Adrenal gland (tissue), 5 donors: Measurements from ENCODE around the gene TSPAN9.

Experiments
- CTCF ChIP-seq, 6 experiments: fragments of 450-650 bp in 4 of 6; fragments of 200-600 bp in 2 of 6; sonication (generic) in 1 of 6; IDR thresholded peaks; 1 replicate in 5 of 6; 2 replicates in 1 of 6; pipeline versions ENCODE4 v1.5.1 to v1.8.0; 2016 to 2021; ENCODE audit warnings: antibody characterized with exemption in 6 of 6, mild to moderate bottlenecking in 2 of 6, moderate library complexity in 1 of 6
- POLR2A ChIP-seq, 2 donors: fragments of 450-650 bp; IDR thresholded peaks; one replicate each; pipeline ENCODE4 v1.6.1; 2017; ENCODE audit warnings: antibody characterized with exemption in 2 of 2, mild to moderate bottlenecking in 2 of 2, moderate library complexity in 1 of 2
- donor health status: DM: no; HTN: no; CAD: no.

GRCh38 chr12:3150931-3151835 is 74.0 kb downstream of the TSPAN9 start:
- TF ChIP-seq CTCF (IDR thresholded peaks at IDR 0.05): no peak
- no peak for TF ChIP-seq POLR2A (IDR thresholded peaks at IDR 0.05)
